Ishikawa (cell line): ENCODE data around the gene C13orf42.

Experiments used
- CEBPB ChIP-seq: IDR thresholded peaks from 2 replicates; pipeline ENCODE4 v1.6.1; 2012
- CREB1 ChIP-seq: IDR thresholded peaks from 2 replicates; pipeline ENCODE4 v1.6.1; 2012; ENCODE audit warnings: low read depth
- EGR1 ChIP-seq: IDR thresholded peaks from 2 replicates; pipeline ENCODE4 v1.6.1; 2012
- EP300 ChIP-seq: IDR thresholded peaks from 2 replicates; pipeline ENCODE4 v1.6.1; 2012; ENCODE audit warnings: borderline replicate concordance
- FOXM1 ChIP-seq: IDR thresholded peaks from 2 replicates; pipeline ENCODE4 v1.6.1; 2012; ENCODE audit warnings: low read depth, borderline replicate concordance
- MAX ChIP-seq: IDR thresholded peaks from 2 replicates; pipeline ENCODE4 v1.6.1; 2012
- NFIC ChIP-seq: IDR thresholded peaks from 2 replicates; pipeline ENCODE4 v1.6.1; 2012
- RAD21 ChIP-seq: IDR thresholded peaks from 2 replicates; pipeline ENCODE4 v1.6.1; 2012; ENCODE audit warnings: low read depth
- REST ChIP-seq: IDR thresholded peaks from 2 replicates; pipeline ENCODE4 v1.6.1; 2012; ENCODE audit warnings: low read depth, mild to moderate bottlenecking
- TAF1 ChIP-seq: IDR thresholded peaks from 2 replicates; pipeline ENCODE4 v1.6.1; 2012; ENCODE audit warnings: low read depth, mild to moderate bottlenecking
- TCF12 ChIP-seq: IDR thresholded peaks from 2 replicates; pipeline ENCODE4 v1.6.1; 2012; ENCODE audit warnings: low read depth
- TEAD4 ChIP-seq: IDR thresholded peaks from 2 replicates; pipeline ENCODE4 v1.6.1; 2012
- USF1 ChIP-seq: IDR thresholded peaks from 2 replicates; pipeline ENCODE4 v1.6.1; 2012
- YY1 ChIP-seq: IDR thresholded peaks from 2 replicates; pipeline ENCODE4 v1.6.1; 2012; ENCODE audit warnings: low read depth
- ZBTB7A ChIP-seq: IDR thresholded peaks from 2 replicates; pipeline ENCODE4 v1.6.1; 2012; ENCODE audit warnings: low read depth

The C13orf42 gene

GRCh38 chr13:51111174-51111573, at the start of gene C13orf42:
TSS of gene C13orf42 (minus strand) at chr13:51111274. CDS start at chr13:51111209, 65 bp downstream.
- TF ChIP-seq TCF12 (no peak), NFIC (no peak), CEBPB (no peak), USF1 (no peak), EGR1 (no peak), YY1 (no peak)

GRCh38 chr13:51158880-51159518, 47.9 kb upstream of the C13orf42 start:
- TF ChIP-seq YY1 (no peak), EP300 (no peak), CEBPB (no peak), FOXM1 (no peak), RAD21 (no peak), TEAD4 (no peak), EGR1 (no peak), MAX (no peak), TCF12 (no peak), REST (no peak), USF1 (no peak), NFIC (no peak), ZBTB7A (no peak), TAF1 (no peak), CREB1 (no peak)

GRCh38 chr13:51158365-51158764, 47.3 kb upstream of the C13orf42 start:
- TF ChIP-seq REST (no peak), TCF12 (no peak), NFIC (no peak), TEAD4 (no peak), USF1 (no peak), ZBTB7A (no peak), EP300 (no peak), CEBPB (no peak), TAF1 (no peak), FOXM1 (no peak), MAX (no peak), RAD21 (no peak), CREB1 (no peak), YY1 (no peak), EGR1 (no peak)

GRCh38 chr13:51156648-51157047, 45.6 kb upstream of the C13orf42 start:
- TF ChIP-seq TCF12 = no peak
- no peak for TF ChIP-seq REST
- no peak for TF ChIP-seq USF1
- no peak for TF ChIP-seq RAD21
- TF ChIP-seq TEAD4 = no peak
- TF ChIP-seq MAX = no peak
- no peak for TF ChIP-seq NFIC
- TF ChIP-seq YY1 = no peak
- TF ChIP-seq FOXM1 = no peak
- TF ChIP-seq EGR1 = no peak
- TF ChIP-seq CREB1 = no peak
- TF ChIP-seq EP300 = peak; percentile 60; the same call in 1 of the 2 replicates
- peak; percentile 26; the same call in 1 of the 2 replicates for TF ChIP-seq CEBPB
